Activated naive CD8-positive, alpha-beta T cell treated with anti-CD3 and anti-CD28 coated beads, Interleukin-2, amount 10 ng/mL, durations not matched to agents 7 days and 5 days (primary cell): ENCODE results near the gene CCDC92. TPM values are rescaled to one million over a fixed set of nuclear protein-coding genes. Genes with fewer than 3 reads are reported as not detected.

ENCODE experiments used
- ATAC-seq: fragments of 150-1000 bp; cut with Tn5 transposase; one replicate; pipeline ENCODE4 v1.10.0; 2021; ENCODE audit warnings: low read depth, moderate library complexity
- POLR2A ChIA-PET: fragments of 350-600 bp; sonication (Branson Sonifier 250); formaldehyde crosslinking; loops from one replicate; lab custom pipeline; 2021; ENCODE audit warnings: antibody characterized with exemption; lab: Charles Lee
- DNase-seq: peaks from one replicate; pipeline ENCODE4 v3.0.0; 2021
- H3K27ac Mint-ChIP-seq: one replicate; pipeline ENCODE4 v1.8.0; 2022; ENCODE audit warnings: mild to moderate bottlenecking, mixed read lengths
- H3K27me3 Mint-ChIP-seq: one replicate; pipeline ENCODE4 v1.8.0; 2022; ENCODE audit warnings: mild to moderate bottlenecking, moderate library complexity, mixed read lengths
- H3K36me3 Mint-ChIP-seq: one replicate; pipeline ENCODE4 v1.8.0; 2021; ENCODE audit warnings: mild to moderate bottlenecking, mixed read lengths
- H3K4me1 Mint-ChIP-seq: one replicate; pipeline ENCODE4 v1.8.0; 2021; ENCODE audit warnings: mixed read lengths
- H3K4me3 Mint-ChIP-seq: one replicate; pipeline ENCODE4 v1.8.0; 2022; ENCODE audit warnings: mild to moderate bottlenecking, moderate library complexity, mixed read lengths
- H3K9me3 Mint-ChIP-seq: one replicate; pipeline ENCODE4 v1.8.0; 2021; ENCODE audit warnings: mixed read lengths
- total RNA-seq, 2 experiments: library from RNA; stranded (reverse); gene quantifications; one replicate each; pipeline ENCODE4 v1.2.3, GENCODE V29; 2021

Gene CCDC92
- total RNA-seq, 2 experiments from 2014 or later = 25.4 to 26.4 TPM

DNA sequence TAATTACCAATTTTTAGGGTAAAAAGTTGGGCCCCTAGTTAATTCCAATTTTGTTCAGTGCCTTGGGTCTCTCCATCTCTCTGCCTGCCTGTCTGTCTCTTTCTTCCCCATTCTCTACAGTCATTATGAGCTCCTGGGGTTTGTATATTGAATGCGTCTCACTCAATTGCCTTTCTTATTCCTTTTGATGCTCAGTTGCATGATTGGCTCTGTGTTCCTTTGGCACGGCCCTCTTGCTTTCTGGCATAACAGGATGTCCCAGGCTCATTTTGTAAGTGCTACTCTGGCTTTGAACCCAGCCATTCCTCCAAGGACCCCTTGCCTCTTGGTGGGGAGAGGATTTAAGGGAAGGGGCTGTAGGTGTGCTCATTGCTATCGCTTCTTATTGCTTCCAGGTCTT is 36.0 kb upstream of the CCDC92 start:
- POLR2A ChIA-PET = interaction anchor here (1.2 kb wide), 1 partner anchor 36 kb away, joined by 3 read pairs; the partner anchor contains the start of gene CCDC92
- Mint-ChIP-seq H3K36me3 (peaks cover 29% of the 10 kb centered on the region), H3K4me3 (no peak overlapping the region), H3K4me1 (peaks cover 31% of the 10 kb centered on the region), H3K27me3 (no peaks in the 10 kb centered on the region), H3K27ac (peak overlapping the region; percentile 14), H3K9me3 (no peaks in the 10 kb centered on the region)
- no peak for DNase-seq
- no peak for ATAC-seq

DNA sequence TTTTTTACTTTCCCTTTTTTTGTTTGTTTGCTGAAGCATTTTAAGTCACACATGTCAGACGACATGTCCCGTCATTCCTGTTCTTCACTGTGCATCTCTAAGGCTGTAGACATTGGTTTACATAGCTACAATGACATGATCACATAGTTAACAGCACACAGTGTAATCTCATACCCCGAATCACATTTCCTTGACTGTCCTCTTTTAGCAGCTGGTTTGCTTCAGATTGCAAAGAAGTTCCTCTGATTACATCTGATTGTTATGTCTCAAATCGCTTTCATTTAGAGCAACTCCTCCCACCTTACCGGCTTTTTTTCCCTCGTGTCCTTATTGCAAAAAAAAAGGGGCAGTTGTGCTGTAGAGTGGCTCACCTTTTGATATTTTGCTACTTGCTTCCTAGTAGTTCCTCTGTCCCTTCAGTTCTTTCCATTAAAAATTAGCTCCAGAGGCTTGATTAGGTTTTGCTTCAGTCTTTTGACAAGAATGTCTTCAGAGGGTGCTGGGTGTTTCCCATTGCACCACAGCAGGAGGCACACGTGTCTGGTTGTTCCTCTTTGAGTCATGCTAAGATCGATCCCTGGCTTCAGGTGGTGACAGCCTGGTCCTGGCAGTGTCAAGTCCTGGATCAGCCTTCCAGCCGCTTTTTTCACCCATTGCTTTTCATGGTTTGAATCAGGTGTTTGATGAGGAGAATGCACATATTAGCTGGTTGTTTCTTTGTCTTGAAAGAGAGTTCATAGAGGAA is 35.4 kb upstream of the CCDC92 start:
- Mint-ChIP-seq H3K4me1 (peaks cover 31% of the 10 kb centered on the region), H3K36me3 (peaks cover 27% of the 10 kb centered on the region), H3K27me3 (no peaks in the 10 kb centered on the region), H3K27ac (peak overlapping the region; percentile 41), H3K4me3 (peak overlapping the region; percentile 56), H3K9me3 (no peaks in the 10 kb centered on the region)
- POLR2A ChIA-PET = interaction anchor here (1.2 kb wide), 1 partner anchor 36 kb away, joined by 3 read pairs; the partner anchor contains the start of gene CCDC92
- no peak for ATAC-seq
- DNase-seq = no peak

DNA sequence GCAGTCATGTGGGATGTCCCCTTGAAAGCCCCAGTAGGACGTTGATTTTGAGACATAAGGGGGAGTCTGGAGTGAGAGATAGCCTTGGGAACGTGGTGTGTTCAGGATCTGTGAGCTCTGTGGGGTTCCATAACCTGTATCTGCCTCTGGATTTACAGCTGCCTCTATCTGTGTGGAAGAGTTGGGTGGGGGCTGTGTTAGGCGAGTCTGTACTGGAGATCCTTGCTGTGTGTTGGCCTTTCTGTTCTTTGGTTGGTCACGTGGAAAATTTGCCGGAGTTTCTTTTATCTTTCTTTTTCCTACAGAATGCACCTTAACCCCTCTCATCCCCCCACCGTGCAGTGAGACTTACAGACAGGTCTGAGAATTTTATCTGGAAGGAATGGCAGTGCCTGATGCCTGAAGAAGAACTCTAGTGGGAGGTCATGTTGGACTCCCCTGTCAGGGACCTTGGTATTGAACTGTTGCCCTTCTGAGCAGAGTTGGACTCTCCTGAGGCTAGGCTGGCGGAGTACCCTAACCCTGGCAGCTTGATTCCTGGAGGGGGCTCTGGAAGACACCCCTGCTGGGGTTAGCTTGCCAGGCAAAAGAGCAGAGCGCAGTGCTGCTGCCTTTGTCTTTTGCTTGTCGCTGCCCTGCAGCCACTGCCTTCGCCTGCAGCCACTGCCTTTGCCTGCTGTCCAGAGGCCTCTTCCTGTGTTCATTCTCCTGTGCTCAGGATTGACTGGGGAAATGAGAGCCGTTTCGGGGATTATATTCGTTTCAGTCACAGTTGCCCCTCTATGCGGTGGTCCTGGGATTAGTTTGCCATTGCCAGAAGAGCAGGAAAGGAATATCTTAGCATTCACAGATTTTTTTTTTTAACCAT is 34.4 kb upstream of the CCDC92 start:
- ATAC-seq (no peak), DNase-seq (no peak)
- Mint-ChIP-seq H3K27me3 (no peaks in the 10 kb centered on the region), H3K27ac (peak overlapping the region; percentile 84), H3K9me3 (no peaks in the 10 kb centered on the region), H3K36me3 (peaks cover 20% of the 10 kb centered on the region), H3K4me1 (peaks cover 31% of the 10 kb centered on the region), H3K4me3 (peak overlapping the region; percentile 63)
- POLR2A ChIA-PET = interaction anchor here (0.8 kb wide), 1 partner anchor 9 kb away, joined by 3 read pairs; no protein-coding TSS in a partner anchor

DNA sequence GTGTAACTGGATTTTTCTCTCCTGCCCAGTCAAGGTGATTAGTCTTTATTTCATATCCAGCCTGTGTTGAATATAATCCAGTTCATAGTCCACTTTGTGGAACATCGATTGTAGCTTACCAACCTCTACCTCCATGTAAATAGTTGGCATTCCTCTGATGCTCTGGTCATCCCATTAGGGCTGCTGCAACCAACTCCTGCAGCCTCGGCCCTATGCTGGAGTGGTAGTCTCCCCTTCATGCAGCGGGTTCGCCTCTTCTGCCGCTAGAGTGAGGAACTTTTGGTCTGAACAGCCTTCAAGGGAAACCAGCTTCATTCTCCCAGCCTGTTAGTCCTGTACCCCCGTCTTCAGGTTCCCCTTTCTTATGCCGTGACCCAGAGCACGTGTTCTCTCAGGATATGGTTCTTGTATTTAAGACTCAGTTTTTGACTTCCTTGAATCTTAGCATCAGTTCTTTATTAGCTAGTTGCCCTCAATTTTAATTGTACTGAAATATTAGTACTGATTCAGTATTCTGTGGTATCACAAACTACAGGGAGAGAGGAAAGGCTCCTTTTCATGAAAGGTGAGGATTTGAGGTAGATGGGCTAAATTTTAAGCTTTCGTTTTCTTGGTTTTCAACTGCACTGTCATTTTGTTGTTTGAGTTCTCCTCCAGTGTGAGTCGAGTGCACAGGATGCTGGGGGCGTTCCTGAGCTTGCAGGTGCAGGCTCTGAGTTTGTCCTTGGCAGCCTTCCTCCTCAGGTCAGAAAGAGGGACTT is 33.6 kb upstream of the CCDC92 start:
- Mint-ChIP-seq H3K4me1 (peaks cover 31% of the 10 kb centered on the region), H3K27ac (peak overlapping the region; percentile 84), H3K36me3 (peaks cover 15% of the 10 kb centered on the region), H3K9me3 (no peaks in the 10 kb centered on the region), H3K4me3 (peak overlapping the region; percentile 63), H3K27me3 (no peaks in the 10 kb centered on the region)
- DNase-seq (peak; percentile 44), ATAC-seq (peak; percentile 82)
- POLR2A ChIA-PET = interaction anchor here (0.6 to 0.8 kb wide), 2 partner anchors 10 to 675 kb away, joined by 3 to 4 read pairs; no protein-coding TSS in a partner anchor

DNA sequence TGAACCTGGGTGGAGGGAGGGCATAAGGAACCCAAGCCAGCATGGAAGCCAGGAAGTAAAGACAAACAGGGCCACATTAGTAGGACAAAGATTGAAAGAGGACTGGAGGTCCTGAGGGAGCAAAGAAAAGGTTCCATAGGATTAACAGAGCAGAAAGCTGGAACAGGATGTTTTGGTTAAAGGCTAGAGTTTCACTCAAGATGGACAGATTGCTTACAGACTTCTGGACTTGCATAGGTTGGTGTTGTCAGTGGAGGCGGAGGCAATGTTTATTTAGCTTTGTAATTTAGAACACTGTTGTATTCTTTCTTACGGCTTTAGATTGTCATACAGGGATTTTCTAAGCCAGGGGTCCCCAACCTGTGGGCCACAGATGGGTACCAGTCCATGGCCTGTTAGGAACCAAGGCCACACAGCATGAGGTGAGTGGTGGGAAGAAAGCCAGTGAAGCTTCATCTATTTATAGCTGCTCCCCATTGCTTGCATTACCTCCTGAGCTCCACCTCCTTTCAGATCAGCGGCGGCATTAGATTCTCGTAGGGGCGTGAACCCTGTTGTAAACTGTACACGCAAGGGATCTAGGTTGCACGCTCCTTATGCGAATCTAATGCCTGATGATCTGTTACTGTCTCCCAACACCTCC is 31.7 kb upstream of the CCDC92 start:
- no peaks in the 10 kb centered on the region for H3K9me3 Mint-ChIP-seq
- POLR2A ChIA-PET = no interaction called here
- peaks cover 28% of the 10 kb centered on the region for H3K4me1 Mint-ChIP-seq
- no peak overlapping the region for H3K4me3 Mint-ChIP-seq
- DNase-seq (no peak), ATAC-seq (no peak)
- peaks cover 10% of the 10 kb centered on the region for H3K36me3 Mint-ChIP-seq
- no peaks in the 10 kb centered on the region for H3K27me3 Mint-ChIP-seq
- H3K27ac Mint-ChIP-seq = no peak overlapping the region

DNA sequence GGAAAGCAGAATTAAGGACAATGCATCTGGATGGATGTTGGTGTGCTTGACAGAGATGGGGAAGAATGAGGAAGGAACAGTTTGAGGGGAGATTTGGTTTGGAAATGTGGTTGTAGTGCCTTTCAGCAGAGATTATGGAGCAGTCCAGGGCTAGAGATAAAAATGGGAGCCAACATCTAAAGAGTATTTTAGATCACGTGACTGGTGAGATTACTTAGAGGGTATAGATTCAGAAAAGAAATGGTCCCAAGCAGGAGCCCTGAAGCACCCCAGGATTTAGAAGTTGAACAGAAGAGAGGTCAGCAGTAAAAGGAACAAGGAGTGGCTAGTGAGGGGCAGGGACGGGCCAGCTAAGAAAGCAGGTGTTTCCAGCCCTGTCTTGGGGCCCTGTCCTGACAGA is 30.0 kb upstream of the CCDC92 start:
- POLR2A ChIA-PET = no interaction called here
- no peak overlapping the region for H3K27ac Mint-ChIP-seq
- H3K9me3 Mint-ChIP-seq = no peaks in the 10 kb centered on the region
- H3K4me3 Mint-ChIP-seq = no peak overlapping the region
- H3K4me1 Mint-ChIP-seq = peaks cover 19% of the 10 kb centered on the region
- peaks cover 12% of the 10 kb centered on the region for H3K36me3 Mint-ChIP-seq
- no peaks in the 10 kb centered on the region for H3K27me3 Mint-ChIP-seq
- ATAC-seq (no peak), DNase-seq (no peak)

DNA sequence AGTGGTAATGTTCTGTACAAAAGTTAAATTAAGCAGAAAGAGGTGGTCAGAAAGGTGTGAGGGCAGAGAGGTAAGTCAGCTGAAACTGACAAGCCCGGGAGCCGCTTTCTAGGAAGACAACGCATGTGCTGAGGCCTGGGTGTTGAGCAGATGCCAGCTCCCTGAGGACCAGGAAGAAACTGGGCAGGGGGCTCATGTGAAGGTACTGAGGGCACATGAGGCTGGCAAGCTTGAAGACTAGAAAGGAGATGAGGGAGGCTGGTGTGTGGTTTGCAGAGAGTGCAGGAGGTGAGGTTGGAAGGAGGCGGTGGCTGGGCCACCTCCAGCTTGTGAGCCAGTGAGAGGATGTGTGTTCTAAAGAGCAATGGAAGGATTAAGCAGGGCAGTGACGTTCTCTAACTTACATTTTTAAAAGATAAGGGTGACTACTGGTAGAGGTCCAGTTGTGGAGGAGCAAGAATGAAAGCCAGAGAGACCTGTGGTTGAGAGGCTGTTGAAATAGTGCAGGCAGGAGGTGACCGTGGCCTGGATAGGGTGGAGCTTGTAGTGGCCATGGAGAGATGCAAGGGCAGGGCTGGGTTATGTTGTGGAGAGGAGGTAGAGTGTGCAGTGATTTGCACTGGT is 29.5 kb upstream of the CCDC92 start:
- ATAC-seq (no peak), DNase-seq (no peak)
- H3K4me3 Mint-ChIP-seq = no peak overlapping the region
- no peaks in the 10 kb centered on the region for H3K27me3 Mint-ChIP-seq
- H3K4me1 Mint-ChIP-seq = peaks cover 20% of the 10 kb centered on the region
- H3K9me3 Mint-ChIP-seq = no peaks in the 10 kb centered on the region
- peaks cover 12% of the 10 kb centered on the region for H3K36me3 Mint-ChIP-seq
- POLR2A ChIA-PET = no interaction called here
- H3K27ac Mint-ChIP-seq = no peak overlapping the region

DNA sequence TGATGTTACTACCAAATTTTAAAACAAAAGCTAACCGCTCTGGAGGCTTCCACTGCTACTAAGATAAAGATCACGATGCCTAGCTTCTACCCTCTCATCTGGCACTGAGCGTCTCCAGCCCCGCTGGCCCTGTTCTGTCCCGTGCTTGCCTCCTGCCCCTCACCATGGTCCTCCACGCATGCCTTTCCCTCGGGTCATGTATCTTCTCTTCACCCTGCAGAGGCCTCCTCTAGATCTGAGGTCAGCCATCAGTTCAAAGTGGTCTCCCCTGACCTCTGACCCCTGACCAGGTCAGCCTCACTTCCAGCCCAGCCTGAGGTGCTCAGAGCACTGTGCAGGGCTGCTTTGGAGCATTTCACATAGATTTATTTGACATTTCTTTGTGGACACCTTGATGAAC is 28.7 kb upstream of the CCDC92 start:
- DNase-seq = no peak
- Mint-ChIP-seq H3K27ac (no peak overlapping the region), H3K27me3 (no peaks in the 10 kb centered on the region), H3K4me1 (peaks cover 19% of the 10 kb centered on the region), H3K4me3 (no peak overlapping the region), H3K9me3 (no peaks in the 10 kb centered on the region), H3K36me3 (peaks cover 11% of the 10 kb centered on the region)
- POLR2A ChIA-PET = no interaction called here
- ATAC-seq = no peak

DNA sequence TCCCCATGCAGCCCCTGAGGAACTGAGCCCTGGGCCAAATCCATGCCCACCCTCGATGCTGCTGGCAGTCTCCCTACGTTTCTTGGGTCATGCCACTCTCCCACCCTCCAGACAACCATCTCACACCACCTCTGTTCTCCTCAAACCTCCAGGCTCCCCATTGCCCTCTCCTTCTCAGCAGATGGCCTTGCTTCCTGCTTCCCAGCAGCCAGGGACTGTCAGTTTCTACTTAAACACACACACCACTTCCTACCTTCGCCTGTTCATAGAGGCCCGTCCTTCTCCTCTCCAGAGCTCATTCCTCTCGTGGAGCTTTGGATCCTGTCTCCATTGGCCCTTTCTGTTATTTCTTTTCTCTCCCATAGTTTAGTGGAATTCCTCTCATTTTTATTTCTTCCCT is 27.5 kb upstream of the CCDC92 start:
- Mint-ChIP-seq H3K36me3 (peaks cover 6% of the 10 kb centered on the region), H3K27ac (no peak overlapping the region), H3K4me1 (peaks cover 16% of the 10 kb centered on the region), H3K4me3 (no peak overlapping the region), H3K9me3 (no peaks in the 10 kb centered on the region), H3K27me3 (no peaks in the 10 kb centered on the region)
- DNase-seq (no peak), ATAC-seq (no peak)
- POLR2A ChIA-PET = no interaction called here

DNA sequence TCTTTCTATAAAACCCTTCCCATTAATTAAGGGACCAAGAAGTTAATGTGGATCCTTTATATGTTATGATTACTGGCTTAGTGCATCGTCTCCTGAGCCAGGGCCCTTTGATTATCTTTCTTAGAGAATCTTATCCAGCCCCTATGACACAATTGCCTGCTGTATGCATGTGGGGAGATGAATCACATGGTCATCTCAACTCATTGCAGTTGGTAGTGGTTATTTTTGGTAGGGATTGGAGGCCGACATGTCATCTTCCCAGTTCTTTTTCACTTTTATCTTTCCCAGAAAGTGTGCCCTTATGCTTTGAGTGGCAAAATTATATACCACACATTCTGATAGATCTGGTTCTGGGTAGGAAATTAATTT is 26.3 kb upstream of the CCDC92 start:
- POLR2A ChIA-PET = no interaction called here
- Mint-ChIP-seq H3K27me3 (no peaks in the 10 kb centered on the region), H3K9me3 (no peaks in the 10 kb centered on the region), H3K4me3 (no peak overlapping the region), H3K36me3 (peaks cover 11% of the 10 kb centered on the region), H3K27ac (no peak overlapping the region), H3K4me1 (peaks cover 22% of the 10 kb centered on the region)
- ATAC-seq = no peak
- no peak for DNase-seq

DNA sequence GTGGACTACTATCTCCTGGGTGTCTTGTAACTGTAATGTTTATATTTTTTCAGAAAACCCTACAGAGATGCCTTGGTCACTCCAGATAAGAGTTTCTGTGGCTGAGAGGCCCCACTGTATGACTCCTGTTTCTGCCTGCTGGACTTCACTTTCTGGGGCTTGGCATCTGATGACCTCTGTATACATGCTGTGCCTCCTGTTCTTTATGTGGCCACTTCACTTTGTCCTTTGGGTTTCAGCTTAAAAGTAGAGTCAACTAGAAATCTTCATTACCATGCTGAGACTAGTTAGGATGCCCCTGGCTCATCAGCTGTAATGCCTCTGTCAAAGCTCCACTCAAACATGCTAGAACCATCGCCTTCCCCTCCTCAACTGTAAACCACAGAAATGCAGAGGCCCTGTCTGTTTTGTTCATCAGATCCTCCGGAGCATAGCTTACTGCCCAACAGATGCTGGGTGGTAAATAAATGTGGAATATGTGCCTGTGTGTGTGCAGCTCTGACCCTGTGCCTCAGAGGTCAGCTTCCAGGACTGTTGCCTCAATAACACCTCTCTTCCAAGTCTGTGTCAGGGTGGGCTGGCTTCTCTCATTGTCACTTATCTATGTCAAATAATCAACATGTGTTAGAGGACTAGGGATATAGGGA is 25.8 kb upstream of the CCDC92 start:
- POLR2A ChIA-PET = no interaction called here
- H3K36me3 Mint-ChIP-seq = peaks cover 11% of the 10 kb centered on the region
- ATAC-seq (no peak), DNase-seq (no peak)
- peaks cover 22% of the 10 kb centered on the region for H3K4me1 Mint-ChIP-seq
- H3K27me3 Mint-ChIP-seq = no peaks in the 10 kb centered on the region
- no peak overlapping the region for H3K27ac Mint-ChIP-seq
- H3K4me3 Mint-ChIP-seq = no peak overlapping the region
- no peaks in the 10 kb centered on the region for H3K9me3 Mint-ChIP-seq

DNA sequence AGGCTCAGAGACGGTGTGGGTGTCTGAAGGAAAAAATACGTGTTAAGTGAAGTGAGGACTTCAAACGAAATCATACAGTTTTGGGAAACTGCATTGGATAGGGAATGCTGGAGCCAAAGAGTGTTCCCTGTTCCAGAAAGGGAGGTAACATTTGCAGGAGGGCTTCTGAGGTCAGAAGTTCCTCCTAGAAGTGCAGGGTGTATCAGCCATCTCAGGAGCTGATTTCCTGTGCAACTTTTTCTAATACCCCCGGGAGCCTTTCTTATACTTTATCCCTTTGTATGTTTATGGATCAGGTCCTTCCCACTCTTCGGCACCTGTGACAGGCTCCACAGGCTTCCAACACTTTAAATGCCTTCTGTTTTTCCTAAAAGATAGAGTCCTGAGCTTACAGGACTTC is 25.3 kb upstream of the CCDC92 start:
- POLR2A ChIA-PET = no interaction called here
- no peak overlapping the region for H3K4me3 Mint-ChIP-seq
- H3K4me1 Mint-ChIP-seq = peaks cover 22% of the 10 kb centered on the region
- DNase-seq = no peak
- no peaks in the 10 kb centered on the region for H3K27me3 Mint-ChIP-seq
- no peaks in the 10 kb centered on the region for H3K9me3 Mint-ChIP-seq
- no peak for ATAC-seq
- peaks cover 11% of the 10 kb centered on the region for H3K36me3 Mint-ChIP-seq
- no peak overlapping the region for H3K27ac Mint-ChIP-seq
